Measurements from ENCODE around the gene EHD4. TPM values are rescaled to one million over a fixed set of nuclear protein-coding genes. Genes with fewer than 3 reads are reported as not detected.

EHD4 gene
- total RNA-seq, 2 donors from 2014 or later: 18.4 to 22.6 TPM

DNA sequence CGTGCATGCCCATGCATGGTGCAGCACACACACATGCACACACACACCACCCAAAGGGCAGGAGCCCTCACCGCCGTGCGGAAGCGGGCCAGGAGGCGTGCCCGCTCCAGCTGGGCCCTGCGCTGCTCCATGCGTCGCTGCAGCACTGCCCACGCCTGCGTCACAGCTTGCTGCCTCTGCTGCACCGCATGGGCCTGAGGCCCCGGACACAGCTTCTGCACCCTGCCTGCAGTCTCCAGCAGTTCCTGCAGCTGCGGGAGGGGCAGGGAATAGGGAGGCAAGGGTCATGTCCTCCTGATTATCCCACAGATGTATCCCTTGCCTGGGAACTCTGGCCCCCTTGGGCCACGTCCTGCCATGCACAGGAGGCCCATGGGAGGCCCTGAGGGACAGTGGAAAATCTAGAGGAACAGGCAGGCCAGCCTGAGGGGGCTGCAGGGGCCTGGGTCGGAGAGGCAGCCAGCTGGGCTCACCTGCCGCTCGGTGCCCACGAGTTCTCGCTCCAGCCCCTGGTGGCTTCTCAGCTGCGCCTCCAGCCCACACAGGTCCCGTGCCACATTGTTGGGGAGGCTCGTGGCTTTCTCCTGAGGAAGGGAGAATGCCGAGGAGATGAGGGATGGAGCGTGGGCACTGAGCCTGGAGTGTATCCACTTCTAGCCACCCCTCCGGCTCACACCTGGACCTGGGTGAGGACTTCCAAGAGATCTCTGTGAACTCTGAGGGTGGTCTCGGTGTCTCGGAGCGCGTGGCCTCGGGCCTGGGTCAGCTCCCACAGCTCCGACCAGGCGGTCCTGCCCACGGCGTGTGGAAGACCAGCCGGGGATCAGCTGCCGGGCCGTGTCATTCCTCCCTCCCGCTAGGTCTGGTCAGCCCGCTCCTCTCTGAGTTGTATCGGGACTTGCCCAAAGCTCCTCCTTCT lies 102.3 kb downstream of the EHD4 start:
- Histone ChIP-seq H3K9me3 (no peaks in the 10 kb centered on the region), H3K27me3 (replicated peaks; ENCODE audit: insufficient read depth) (no peaks in the 10 kb centered on the region), H3K4me1 (replicated peaks) (no peaks in the 10 kb centered on the region), H3K4me3 (no peak overlapping the region), H3K36me3 (no peaks in the 10 kb centered on the region), H3K27ac (no peak overlapping the region)
- no peak for DNase-seq (ENCODE audit: low spot score)
- TF ChIP-seq POLR2AphosphoS5 (IDR thresholded peaks at IDR 0.05) (no peak), POLR2A (IDR thresholded peaks at IDR 0.05) (no peak)
- TF ChIP-seq, protein P1, sequence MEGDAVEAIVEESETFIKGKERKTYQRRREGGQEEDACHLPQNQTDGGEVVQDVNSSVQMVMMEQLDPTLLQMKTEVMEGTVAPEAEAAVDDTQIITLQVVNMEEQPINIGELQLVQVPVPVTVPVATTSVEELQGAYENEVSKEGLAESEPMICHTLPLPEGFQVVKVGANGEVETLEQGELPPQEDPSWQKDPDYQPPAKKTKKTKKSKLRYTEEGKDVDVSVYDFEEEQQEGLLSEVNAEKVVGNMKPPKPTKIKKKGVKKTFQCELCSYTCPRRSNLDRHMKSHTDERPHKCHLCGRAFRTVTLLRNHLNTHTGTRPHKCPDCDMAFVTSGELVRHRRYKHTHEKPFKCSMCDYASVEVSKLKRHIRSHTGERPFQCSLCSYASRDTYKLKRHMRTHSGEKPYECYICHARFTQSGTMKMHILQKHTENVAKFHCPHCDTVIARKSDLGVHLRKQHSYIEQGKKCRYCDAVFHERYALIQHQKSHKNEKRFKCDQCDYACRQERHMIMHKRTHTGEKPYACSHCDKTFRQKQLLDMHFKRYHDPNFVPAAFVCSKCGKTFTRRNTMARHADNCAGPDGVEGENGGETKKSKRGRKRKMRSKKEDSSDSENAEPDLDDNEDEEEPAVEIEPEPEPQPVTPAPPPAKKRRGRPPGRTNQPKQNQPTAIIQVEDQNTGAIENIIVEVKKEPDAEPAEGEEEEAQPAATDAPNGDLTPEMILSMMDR (IDR thresholded peaks at IDR 0.05): no peak
- WGBS: 84% methylated on average over 38 of the region's 42 CpGs
- intact Hi-C loops (cut with DNase I): no loop called here

DNA sequence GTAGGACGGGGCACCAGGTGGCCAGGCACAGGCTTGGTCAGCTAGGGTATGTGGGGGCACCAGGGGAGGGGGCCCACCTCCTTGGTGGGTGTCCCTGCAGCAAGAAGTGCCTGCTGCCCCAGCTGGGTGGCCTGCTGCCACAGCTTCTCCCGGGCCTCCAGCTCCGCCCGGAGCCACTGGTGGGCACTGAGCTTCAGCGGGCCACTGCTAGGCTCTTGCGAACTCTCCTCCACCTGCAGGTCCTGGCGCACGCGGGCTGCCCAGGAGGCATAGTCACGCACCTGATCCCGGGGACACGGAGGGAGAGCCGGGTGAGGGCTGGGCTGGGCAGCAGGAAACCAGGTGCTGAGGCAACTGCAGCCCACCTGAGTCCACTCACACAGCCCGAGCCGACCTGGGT lies 104.0 kb downstream of the EHD4 start:
- Histone ChIP-seq H3K9me3 (no peaks in the 10 kb centered on the region), H3K4me3 (no peak overlapping the region), H3K27ac (no peak overlapping the region), H3K4me1 (replicated peaks) (no peaks in the 10 kb centered on the region), H3K36me3 (no peaks in the 10 kb centered on the region), H3K27me3 (replicated peaks; ENCODE audit: insufficient read depth) (no peaks in the 10 kb centered on the region)
- intact Hi-C loops (cut with DNase I): no loop called here
- WGBS: 94% methylated on average over 8 of the region's 15 CpGs
- DNase-seq (ENCODE audit: low spot score): no peak
- TF ChIP-seq, protein P1 (IDR thresholded peaks at IDR 0.05): no peak
- TF ChIP-seq POLR2A (IDR thresholded peaks at IDR 0.05) (no peak), POLR2AphosphoS5 (IDR thresholded peaks at IDR 0.05) (no peak)

DNA sequence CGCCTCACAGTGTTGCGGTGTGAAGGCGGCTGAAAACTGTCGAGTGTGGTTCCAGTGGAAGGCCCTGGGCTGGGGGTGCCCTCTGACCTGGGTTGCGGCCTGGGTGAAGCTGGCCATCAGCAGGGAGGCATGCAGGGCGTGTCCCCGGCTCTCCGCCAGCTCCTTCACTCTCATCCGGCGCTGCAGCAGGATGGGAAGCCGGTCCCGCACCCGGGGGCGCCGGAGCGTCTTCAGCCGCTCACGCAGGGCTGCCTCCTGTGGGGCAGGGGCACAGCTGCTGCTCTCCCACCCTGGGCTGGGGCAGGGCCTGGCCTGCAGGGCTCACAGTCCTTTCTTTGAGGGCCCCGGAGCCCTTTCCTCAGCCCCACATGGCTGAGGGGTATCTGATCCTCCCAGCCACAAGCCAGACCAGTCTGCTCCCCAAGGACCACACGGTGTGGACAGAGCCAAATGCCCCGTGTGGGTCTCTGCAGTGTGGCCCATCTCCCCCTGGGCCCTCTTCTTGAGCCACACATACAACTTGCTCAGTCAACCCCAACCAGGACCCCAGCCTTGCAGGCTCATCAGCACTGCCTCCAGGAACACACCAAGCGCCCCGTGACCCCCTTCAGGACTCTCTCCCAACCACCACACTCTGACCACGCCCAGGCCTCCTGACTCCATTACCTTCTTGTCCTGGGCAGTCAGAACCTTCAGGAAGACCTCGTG lies 105.3 kb downstream of the EHD4 start:
- Histone ChIP-seq H3K36me3 (no peaks in the 10 kb centered on the region), H3K4me1 (replicated peaks) (no peaks in the 10 kb centered on the region), H3K9me3 (no peaks in the 10 kb centered on the region), H3K4me3 (no peak overlapping the region), H3K27ac (no peak overlapping the region), H3K27me3 (replicated peaks; ENCODE audit: insufficient read depth) (no peaks in the 10 kb centered on the region)
- 88% methylated on average over 25 of the region's 25 CpGs for WGBS
- DNase-seq (ENCODE audit: low spot score): no peak
- TF ChIP-seq POLR2AphosphoS5 (IDR thresholded peaks at IDR 0.05) (no peak), POLR2A (IDR thresholded peaks at IDR 0.05) (no peak)
- TF ChIP-seq, protein P1 (IDR thresholded peaks at IDR 0.05): no peak
- intact Hi-C loops (cut with DNase I): no loop called here

DNA sequence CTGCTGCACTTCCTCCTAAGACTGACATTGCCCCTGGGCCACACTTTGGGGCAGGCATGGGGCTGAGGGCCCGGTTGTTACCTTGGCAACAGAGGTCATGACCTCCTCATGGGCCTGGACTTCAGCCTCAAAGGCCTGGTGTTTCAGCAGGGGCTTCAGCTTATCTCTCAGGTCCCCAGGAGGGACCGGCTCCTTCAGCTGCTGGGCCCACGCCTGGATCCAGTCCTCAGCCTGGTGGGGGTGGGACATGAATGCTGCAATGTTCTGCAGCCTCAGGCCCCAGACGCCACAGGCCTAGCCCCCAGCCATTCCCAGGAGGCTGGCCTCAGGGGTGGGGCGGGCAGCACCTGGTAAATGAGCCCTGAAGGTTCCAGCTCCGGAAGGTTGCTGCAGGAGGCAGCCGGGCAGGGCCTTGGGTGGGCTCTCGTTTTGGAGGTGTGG lies 106.1 kb downstream of the EHD4 start:
- 87% methylated on average over 8 of the region's 8 CpGs for WGBS
- DNase-seq (ENCODE audit: low spot score): no peak
- no peak for TF ChIP-seq POLR2A (IDR thresholded peaks at IDR 0.05)
- TF ChIP-seq, protein P1 (IDR thresholded peaks at IDR 0.05): no peak
- TF ChIP-seq POLR2AphosphoS5 (IDR thresholded peaks at IDR 0.05): no peak
- Histone ChIP-seq H3K27me3 (replicated peaks; ENCODE audit: insufficient read depth) (no peaks in the 10 kb centered on the region), H3K4me3 (no peak overlapping the region), H3K36me3 (no peaks in the 10 kb centered on the region), H3K9me3 (no peaks in the 10 kb centered on the region), H3K4me1 (replicated peaks) (no peaks in the 10 kb centered on the region), H3K27ac (no peak overlapping the region)
- intact Hi-C loops (cut with DNase I): no loop called here
